Colonic mucosa (tissue), 4 donors: Measurements from ENCODE around the gene S1PR3. TPM values are rescaled to one million over a fixed set of nuclear protein-coding genes. Genes with fewer than 3 reads are reported as not detected.

Experiments used
- DNase-seq: peaks from one replicate; pipeline ENCODE4 v3.0.0-alpha.2; 2020
- H3K27ac ChIP-seq: fragments of 200-600 bp; one replicate; pipeline ENCODE4 v1.8.0; 2021
- H3K27me3 ChIP-seq: fragments of 200-600 bp; one replicate; pipeline ENCODE4 v1.8.0; 2021
- H3K36me3 ChIP-seq: fragments of 200-600 bp; one replicate; pipeline ENCODE4 v1.8.0; 2021
- H3K4me1 ChIP-seq: fragments of 200-600 bp; one replicate; pipeline ENCODE4 v1.8.0; 2021; ENCODE audit warnings: mild to moderate bottlenecking
- H3K4me3 ChIP-seq: fragments of 200-600 bp; one replicate; pipeline ENCODE4 v1.8.0; 2021
- H3K9ac ChIP-seq, 2 donors: one replicate each; pipeline ENCODE4 v1.7.0; 2013; ENCODE audit warnings: control low read depth in 2 of 2, low read depth in 2 of 2, low read length in 2 of 2
- H3K9me3 ChIP-seq: fragments of 200-600 bp; one replicate; pipeline ENCODE4 v1.8.0; 2021
- intact Hi-C: fragments of 100-400 bp; cut with DNase I; formaldehyde crosslinking; loops from one replicate; pipeline ENCODE4 v1.14.1; 2022
- total RNA-seq, 2 donors: library from RNA; stranded (reverse); fragmentation: NEBNext Ultra II Directional in 1 of 2; extraction: Animal tissue kit (Norgen Biotek cat#: 25700) in 1 of 2; gene quantifications; one replicate each; pipeline ENCODE4 v1.2.1, GENCODE V29; 2021
- TF ChIP-seq, protein P1 (sequence below): fragments of 200-600 bp; IDR thresholded peaks from one replicate; pipeline ENCODE4 v1.8.0; 2022; ENCODE audit warnings: antibody characterized with exemption, mild to moderate bottlenecking
- donor health status: healthy.
- donor health status: DM: no; HTN: no; CAD: no.
- donor health status: DM: no; HTN: no; CAD: no.

The S1PR3 gene
- total RNA-seq, 2 donors from 2014 or later: 0.67 to 3.2 TPM

GRCh38 chr9:88974641-88975040 lies 16.6 kb upstream of the S1PR3 start:
- Histone ChIP-seq H3K36me3 (no peaks in the 10 kb centered on the region), H3K27me3 (no peaks in the 10 kb centered on the region), H3K9ac (no peak overlapping the region), H3K9me3 (no peaks in the 10 kb centered on the region), H3K4me1 (no peaks in the 10 kb centered on the region), H3K27ac (no peak overlapping the region), H3K4me3 (no peak overlapping the region)
- DNase-seq: no peak
- TF ChIP-seq, protein P1, sequence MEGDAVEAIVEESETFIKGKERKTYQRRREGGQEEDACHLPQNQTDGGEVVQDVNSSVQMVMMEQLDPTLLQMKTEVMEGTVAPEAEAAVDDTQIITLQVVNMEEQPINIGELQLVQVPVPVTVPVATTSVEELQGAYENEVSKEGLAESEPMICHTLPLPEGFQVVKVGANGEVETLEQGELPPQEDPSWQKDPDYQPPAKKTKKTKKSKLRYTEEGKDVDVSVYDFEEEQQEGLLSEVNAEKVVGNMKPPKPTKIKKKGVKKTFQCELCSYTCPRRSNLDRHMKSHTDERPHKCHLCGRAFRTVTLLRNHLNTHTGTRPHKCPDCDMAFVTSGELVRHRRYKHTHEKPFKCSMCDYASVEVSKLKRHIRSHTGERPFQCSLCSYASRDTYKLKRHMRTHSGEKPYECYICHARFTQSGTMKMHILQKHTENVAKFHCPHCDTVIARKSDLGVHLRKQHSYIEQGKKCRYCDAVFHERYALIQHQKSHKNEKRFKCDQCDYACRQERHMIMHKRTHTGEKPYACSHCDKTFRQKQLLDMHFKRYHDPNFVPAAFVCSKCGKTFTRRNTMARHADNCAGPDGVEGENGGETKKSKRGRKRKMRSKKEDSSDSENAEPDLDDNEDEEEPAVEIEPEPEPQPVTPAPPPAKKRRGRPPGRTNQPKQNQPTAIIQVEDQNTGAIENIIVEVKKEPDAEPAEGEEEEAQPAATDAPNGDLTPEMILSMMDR: no peak
- intact Hi-C loops: no loop called here

GRCh38 chr9:88975966-88976889 lies 15.0 kb upstream of the S1PR3 start:
- H3K36me3 ChIP-seq: no peaks in the 10 kb centered on the region
- intact Hi-C loops: no loop called here
- no peaks in the 10 kb centered on the region for H3K9me3 ChIP-seq
- no peak overlapping the region for H3K4me3 ChIP-seq
- H3K27me3 ChIP-seq: no peaks in the 10 kb centered on the region
- no peak overlapping the region for H3K9ac ChIP-seq
- H3K27ac ChIP-seq: no peak overlapping the region
- TF ChIP-seq, protein P1: no peak
- H3K4me1 ChIP-seq: no peaks in the 10 kb centered on the region
- DNase-seq: no peak

GRCh38 chr9:88976890-88977257 lies 14.4 kb upstream of the S1PR3 start:
- no peak for DNase-seq
- Histone ChIP-seq H3K4me3 (no peak overlapping the region), H3K27ac (no peak overlapping the region), H3K4me1 (no peaks in the 10 kb centered on the region), H3K9me3 (no peaks in the 10 kb centered on the region), H3K36me3 (no peaks in the 10 kb centered on the region), H3K9ac (no peak overlapping the region), H3K27me3 (no peaks in the 10 kb centered on the region)
- TF ChIP-seq, protein P1: no peak
- intact Hi-C loops: no loop called here

DNA sequence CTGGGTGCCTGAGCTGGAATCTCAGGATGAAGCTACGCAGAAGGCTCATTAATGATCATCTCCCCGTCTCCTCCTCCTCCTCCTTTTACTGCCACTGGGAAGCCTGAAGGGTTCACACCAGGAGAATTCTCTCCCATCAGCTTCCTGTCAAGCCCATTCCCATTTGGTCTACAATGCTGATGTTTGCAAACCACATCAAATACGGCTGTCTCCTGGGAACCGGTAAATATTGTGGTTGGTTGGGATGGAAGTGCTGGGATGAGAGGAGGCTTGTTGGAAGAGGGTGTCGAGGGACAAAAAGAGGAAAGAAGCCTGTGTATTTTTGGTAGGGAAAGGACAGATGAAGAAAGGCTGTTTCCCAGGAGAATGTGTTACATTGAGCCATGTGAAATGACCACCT lies 13.2 kb upstream of the S1PR3 start:
- no peak for DNase-seq
- Histone ChIP-seq H3K9ac (no peak overlapping the region), H3K4me3 (no peak overlapping the region), H3K36me3 (no peaks in the 10 kb centered on the region), H3K27me3 (no peaks in the 10 kb centered on the region), H3K27ac (no peak overlapping the region), H3K4me1 (no peaks in the 10 kb centered on the region), H3K9me3 (no peaks in the 10 kb centered on the region)
- intact Hi-C loops: no loop called here
- TF ChIP-seq, protein P1: no peak

DNA sequence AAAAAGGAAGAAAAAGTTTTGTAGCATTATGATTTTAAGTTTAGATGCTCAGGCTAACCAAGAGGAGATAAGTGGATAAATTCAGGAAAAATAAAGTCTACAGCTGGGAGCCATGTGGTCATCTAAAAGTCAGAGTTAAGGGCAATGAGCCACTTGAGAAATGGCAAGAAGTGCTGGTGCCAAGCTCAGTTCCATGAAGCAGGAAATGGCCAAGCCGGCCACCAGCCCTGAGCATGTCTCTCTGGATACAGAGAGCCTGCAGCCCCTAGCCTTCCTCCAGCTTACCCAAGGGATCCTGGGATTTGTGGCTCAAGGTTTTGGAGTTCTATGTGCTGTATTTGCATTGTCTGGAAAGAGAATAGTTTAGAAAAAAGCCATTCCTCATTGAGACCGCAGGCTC lies 12.2 kb upstream of the S1PR3 start:
- Histone ChIP-seq H3K27me3 (no peaks in the 10 kb centered on the region), H3K36me3 (no peaks in the 10 kb centered on the region), H3K4me3 (no peak overlapping the region), H3K9me3 (no peaks in the 10 kb centered on the region), H3K4me1 (no peaks in the 10 kb centered on the region), H3K27ac (no peak overlapping the region), H3K9ac (no peak overlapping the region)
- TF ChIP-seq, protein P1: no peak
- DNase-seq: no peak
- intact Hi-C loops: no loop called here
